Psoas muscle (tissue), 8 donors: ENCODE measurements around the gene LEMD1. TPM values are rescaled to one million over a fixed set of nuclear protein-coding genes. Genes with fewer than 3 reads are reported as not detected.
A peak's percentile ranks its signal among the peaks of the same experiment; 100 is the strongest.

ENCODE experiments used
- ATAC-seq, 4 donors: fragments of 200-7000 bp; cut with Tn5 transposase; one replicate each; pipeline ENCODE4 v1.9.1; 2020; ENCODE audit warnings: moderate library complexity in 3 of 4, mild to moderate bottlenecking in 2 of 4
- DNase-seq, 2 donors: peaks; one replicate each; pipeline ENCODE4 v3.0.0-alpha.2; 2020
- H3K27ac ChIP-seq: fragments of 200-600 bp; one replicate; pipeline ENCODE4 v1.8.0; 2022
- H3K27me3 ChIP-seq, 3 donors: fragments of 200-600 bp in 1 of 3; one replicate each; pipeline versions ENCODE4 v1.6.1 to v1.8.0; 2013 to 2022; ENCODE audit warnings: low read length in 2 of 3, mild to moderate bottlenecking in 2 of 3, moderate library complexity in 1 of 3; ENCODE audit not compliant: insufficient read depth in 3 of 3
- H3K36me3 ChIP-seq, 2 donors: fragments of 200-600 bp in 1 of 2; one replicate each; pipeline versions ENCODE4 v1.6.1 to v1.8.0; 2013 to 2022; ENCODE audit warnings: low read depth in 1 of 2, mild to moderate bottlenecking in 1 of 2, moderate library complexity in 1 of 2; ENCODE audit not compliant: insufficient read depth in 1 of 2
- H3K4me1 ChIP-seq: fragments of 200-600 bp; one replicate; pipeline ENCODE4 v1.8.0; 2022
- H3K4me3 ChIP-seq: fragments of 200-600 bp; one replicate; pipeline ENCODE4 v1.8.0; 2022; ENCODE audit warnings: mild to moderate bottlenecking
- H3K9me3 ChIP-seq: fragments of 200-600 bp; one replicate; pipeline ENCODE4 v1.8.0; 2022
- WGBS, 3 donors: extraction: QIAGEN DNeasy Blood & Tissue Kit; methylation state at CpG; one replicate each; pipeline versions ENCODE4 v1.1.6 to v1.1.7; 2013; 5-methylcytosine and 5-hydroxymethylcytosine counted together
- intact Hi-C, 2 donors: fragments of 100-400 bp; cut with DNase I; formaldehyde crosslinking; loops; one replicate each; pipeline versions ENCODE4 v1.11.0 to v1.14.2; 2022
- polyA plus RNA-seq, 3 donors: library from polyadenylated mRNA; stranded (reverse); fragments of 200-250 nt; gene quantifications; one replicate each; pipeline ENCODE4 v1.2.3, GENCODE V29; 2013
- total RNA-seq, 4 donors: library from RNA; stranded (reverse); fragmentation: NEBNext Ultra II Directional in 2 of 4; extraction: Animal tissue kit (Norgen Biotek cat#: 25700) in 2 of 4; gene quantifications; one replicate each; pipeline versions ENCODE4 v1.2.1 to v1.2.4, GENCODE V29; 2021 to 2023
- TF ChIP-seq, protein P1 (sequence below): fragments of 200-600 bp; IDR thresholded peaks from one replicate; pipeline ENCODE4 v1.8.0; 2022; ENCODE audit warnings: antibody characterized with exemption
- donor health status: healthy with polysubstance abuse.
- donor health status: DM: no; HTN: no; CAD: no; lungs with moderate emphysema.
- donor health status: Bipolar disorder and iron deficiency.
- donor health status: healthy.
- donor health status: DM: yes; HTN: yes; CAD: no.
- donor health status: DM: no; HTN: no; CAD: no.
- donor health status: DM: no; HTN: no; CAD: no.
- donor health status: DM: yes; HTN: yes; CAD: no.

The LEMD1 gene
- total and polyA plus RNA-seq, 7 donors: not detected

- TF ChIP-seq, protein P1, sequence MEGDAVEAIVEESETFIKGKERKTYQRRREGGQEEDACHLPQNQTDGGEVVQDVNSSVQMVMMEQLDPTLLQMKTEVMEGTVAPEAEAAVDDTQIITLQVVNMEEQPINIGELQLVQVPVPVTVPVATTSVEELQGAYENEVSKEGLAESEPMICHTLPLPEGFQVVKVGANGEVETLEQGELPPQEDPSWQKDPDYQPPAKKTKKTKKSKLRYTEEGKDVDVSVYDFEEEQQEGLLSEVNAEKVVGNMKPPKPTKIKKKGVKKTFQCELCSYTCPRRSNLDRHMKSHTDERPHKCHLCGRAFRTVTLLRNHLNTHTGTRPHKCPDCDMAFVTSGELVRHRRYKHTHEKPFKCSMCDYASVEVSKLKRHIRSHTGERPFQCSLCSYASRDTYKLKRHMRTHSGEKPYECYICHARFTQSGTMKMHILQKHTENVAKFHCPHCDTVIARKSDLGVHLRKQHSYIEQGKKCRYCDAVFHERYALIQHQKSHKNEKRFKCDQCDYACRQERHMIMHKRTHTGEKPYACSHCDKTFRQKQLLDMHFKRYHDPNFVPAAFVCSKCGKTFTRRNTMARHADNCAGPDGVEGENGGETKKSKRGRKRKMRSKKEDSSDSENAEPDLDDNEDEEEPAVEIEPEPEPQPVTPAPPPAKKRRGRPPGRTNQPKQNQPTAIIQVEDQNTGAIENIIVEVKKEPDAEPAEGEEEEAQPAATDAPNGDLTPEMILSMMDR: no peak
- no peaks in the 10 kb centered on the region for H3K36me3 ChIP-seq
- H3K4me1 ChIP-seq: peaks cover 41% of the 10 kb centered on the region
- WGBS, 3 donors: 43 to 67% (median 52%) methylated on average over 11 of the region's 11 CpGs
- H3K27me3 ChIP-seq: no peaks in the 10 kb centered on the region
- ATAC-seq (peak in 3 of 4 donors; percentile 46 to 56 (median 51)), DNase-seq (no peak)
- no peak overlapping the region for H3K4me3 ChIP-seq
- peak overlapping the region; percentile 60 for H3K27ac ChIP-seq
- intact Hi-C loops: no loop called here
- H3K9me3 ChIP-seq: no peaks in the 10 kb centered on the region
These were observed 89.7 kb downstream of the LEMD1 start for GRCh38 chr1:205332015-205332791.

Other genes with a start within 250 kb of the LEMD1 start
- gene DSTYK, start 210.4 kb downstream of the LEMD1 start, total RNA-seq: 10 to 100 TPM in 3 of 4 donors, 1 to 10 TPM in 1; 10.0 to 22.6 (median 13.9) TPM
- gene DSTYK, start 210.4 kb downstream of the LEMD1 start, polyA plus RNA-seq: 10 to 100 TPM in 1 of 3 donors, 1 to 10 TPM in 2; 2.3 to 19.3 (median 5.2) TPM
- gene TMCC2, start 194.1 kb downstream of the LEMD1 start, total RNA-seq: 10 to 100 TPM in 1 of 4 donors, 1 to 10 TPM in 3; 3.4 to 21.4 (median 6.9) TPM
- gene TMCC2, start 194.1 kb downstream of the LEMD1 start, polyA plus RNA-seq: 10 to 100 TPM in 1 of 3 donors, 1 to 10 TPM in 1, under 1 TPM in 1; 0.66 to 17.5 (median 4.3) TPM
- 1 to 10 TPM in 3 of 4 donors, under 1 TPM in 1; 0.55 to 1.3 (median 1.2) TPM for gene NUAK2, start 100.3 kb downstream of the LEMD1 start, total RNA-seq
- gene NUAK2, start 100.3 kb downstream of the LEMD1 start, polyA plus RNA-seq: under 1 TPM; 0.20 to 0.48 (median 0.22) TPM
- not detected for gene KLHDC8A, start 65.1 kb downstream of the LEMD1 start, total RNA-seq
- under 1 TPM; 0.01 to 0.24 (median 0.03) TPM for gene KLHDC8A, start 65.1 kb downstream of the LEMD1 start, polyA plus RNA-seq
- not detected for gene BLACAT1, start 34.0 kb upstream of the LEMD1 start, total RNA-seq
- gene BLACAT1, start 34.0 kb upstream of the LEMD1 start, polyA plus RNA-seq: not detected
- gene CDK18, start 82.6 kb upstream of the LEMD1 start, total RNA-seq: 10 to 100 TPM in 1 of 4 donors, 1 to 10 TPM in 3; 3.9 to 11.9 (median 6.0) TPM
- gene CDK18, start 82.6 kb upstream of the LEMD1 start, polyA plus RNA-seq: 1 to 10 TPM; 1.5 to 2.1 (median 1.6) TPM
- 10 to 100 TPM; 34.4 to 67.8 (median 43.7) TPM for gene ELK4, start 210.0 kb upstream of the LEMD1 start, total RNA-seq
- gene ELK4, start 210.0 kb upstream of the LEMD1 start, polyA plus RNA-seq: 10 to 100 TPM in 2 of 3 donors, 1 to 10 TPM in 1; 5.5 to 18.6 (median 11.2) TPM